IMR-90 (cell line): ENCODE results near the gene CASS4. TPM values are rescaled to one million over a fixed set of nuclear protein-coding genes. Genes with fewer than 3 reads are reported as not detected.

Experiments used
- CEBPB ChIP-seq: IDR thresholded peaks from 2 replicates; pipeline ENCODE4 v1.6.1; 2012; ENCODE audit warnings: low read depth, low read length, improper control_type of control experiment
- CHD1 ChIP-seq: IDR thresholded peaks from 2 replicates; pipeline ENCODE4 v1.6.1; 2012; ENCODE audit warnings: low read depth, low read length, improper control_type of control experiment
- RAD21 ChIP-seq: IDR thresholded peaks from 2 replicates; pipeline ENCODE4 v1.6.1; 2012; ENCODE audit warnings: low read length, improper control_type of control experiment
- polyA plus RNA-seq, 3 experiments: library from polyadenylated mRNA; depleted of rRNA; stranded (reverse); fragments of >200 nt; gene quantifications; 2 replicates each; pipeline ENCODE4 v1.2.3, GENCODE V29; 2012; ENCODE audit warnings: low replicate concordance in 1 of 3
- total RNA-seq: library from RNA; depleted of rRNA; stranded (reverse); fragments of >200 nt; gene quantifications from 2 replicates; pipeline ENCODE4 v1.2.3, GENCODE V29; 2012
- TF ChIP-seq, protein P1 (sequence below): fragments of 150-350 bp; IDR thresholded peaks from 2 replicates; pipeline ENCODE4 v1.6.1; 2017; ENCODE audit warnings: mild to moderate bottlenecking, antibody characterized with exemption, low read length, low read depth

CASS4 gene
- total and polyA plus RNA-seq, 2 of the 4 experiments (the other 2 are of a cell fraction) = 25.8 to 26.5 TPM

DNA sequence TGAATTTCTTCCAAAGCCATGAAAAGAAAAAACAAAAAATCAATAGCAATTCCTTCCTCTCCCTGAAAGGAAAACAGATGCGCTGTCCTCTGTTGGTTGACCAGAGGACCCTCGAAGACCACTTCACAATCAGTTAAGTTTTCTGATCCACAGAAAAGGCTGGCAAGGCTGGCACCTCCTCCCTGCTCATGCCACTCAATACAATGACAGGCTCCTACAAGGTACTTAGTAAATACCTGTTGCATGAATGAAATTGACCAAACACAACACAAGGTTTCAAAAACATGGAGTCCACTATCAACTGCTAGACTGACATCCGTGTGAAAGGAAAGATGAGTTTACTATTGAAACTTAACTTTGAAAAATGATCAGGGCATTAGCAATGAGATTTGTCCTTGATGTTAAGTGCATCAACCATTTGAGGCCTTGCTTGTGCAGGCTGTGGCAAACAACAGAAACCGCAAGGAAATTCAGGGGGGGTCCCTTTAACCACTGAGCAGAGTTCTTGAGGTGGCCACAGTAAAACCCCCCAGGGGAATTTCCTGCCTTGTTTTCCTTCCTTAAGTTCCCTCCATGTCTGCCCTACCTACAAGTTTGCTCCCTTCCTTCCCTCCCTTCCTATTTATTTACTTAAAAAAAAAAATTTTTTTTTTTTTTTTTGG lies 28.4 kb downstream of the CASS4 start (continued):
- TF ChIP-seq, protein P1, sequence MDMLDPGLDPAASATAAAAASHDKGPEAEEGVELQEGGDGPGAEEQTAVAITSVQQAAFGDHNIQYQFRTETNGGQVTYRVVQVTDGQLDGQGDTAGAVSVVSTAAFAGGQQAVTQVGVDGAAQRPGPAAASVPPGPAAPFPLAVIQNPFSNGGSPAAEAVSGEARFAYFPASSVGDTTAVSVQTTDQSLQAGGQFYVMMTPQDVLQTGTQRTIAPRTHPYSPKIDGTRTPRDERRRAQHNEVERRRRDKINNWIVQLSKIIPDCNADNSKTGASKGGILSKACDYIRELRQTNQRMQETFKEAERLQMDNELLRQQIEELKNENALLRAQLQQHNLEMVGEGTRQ = no peak
- TF ChIP-seq RAD21 = no peak
- TF ChIP-seq CHD1 = no peak
- TF ChIP-seq CEBPB = no peak
